ENCODE measurements around the gene DAZAP2. TPM values are rescaled to one million over a fixed set of nuclear protein-coding genes. Genes with fewer than 3 reads are reported as not detected.
A peak's percentile ranks its signal among the peaks of the same experiment; 100 is the strongest.

The DAZAP2 gene
- total RNA-seq, 2 experiments from 2014 or later: 106 to 107 TPM

DNA sequence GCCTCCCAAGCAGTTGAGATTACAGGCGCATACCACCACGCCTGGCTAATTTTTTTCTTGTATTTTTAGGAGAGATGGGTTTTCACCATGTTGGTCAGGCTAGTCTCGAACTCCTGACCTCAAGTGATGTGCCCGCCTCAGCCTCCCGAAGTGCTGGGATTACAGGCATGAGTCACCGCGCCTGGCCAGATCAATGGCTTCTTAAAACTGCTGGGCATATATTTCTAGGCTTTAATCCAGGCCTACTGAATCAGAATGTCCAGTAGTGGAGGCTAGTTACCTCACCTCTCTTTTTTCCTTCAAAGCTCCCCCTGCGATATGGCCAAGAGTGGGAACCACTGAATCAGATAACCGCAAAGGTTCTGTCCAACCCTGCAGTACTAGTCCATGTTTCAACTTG lies 37.8 kb upstream of the DAZAP2 start:
- CTCF ChIA-PET: no interaction called here
- DNase-seq: no peak
- no peak overlapping the region for H3K4me3 Mint-ChIP-seq
- intact Hi-C loops (cut with micrococcal nuclease): no loop called here
- no peaks in the 10 kb centered on the region for H3K36me3 Mint-ChIP-seq (ENCODE audit: low read depth)
- no peaks in the 10 kb centered on the region for H3K27me3 Mint-ChIP-seq (ENCODE audit: low read depth)
- no peaks in the 10 kb centered on the region for H3K9me3 Mint-ChIP-seq
- H3K4me1 Mint-ChIP-seq (ENCODE audit: low read depth): peaks cover 16% of the 10 kb centered on the region
- no peak overlapping the region for H3K27ac Mint-ChIP-seq

DNA sequence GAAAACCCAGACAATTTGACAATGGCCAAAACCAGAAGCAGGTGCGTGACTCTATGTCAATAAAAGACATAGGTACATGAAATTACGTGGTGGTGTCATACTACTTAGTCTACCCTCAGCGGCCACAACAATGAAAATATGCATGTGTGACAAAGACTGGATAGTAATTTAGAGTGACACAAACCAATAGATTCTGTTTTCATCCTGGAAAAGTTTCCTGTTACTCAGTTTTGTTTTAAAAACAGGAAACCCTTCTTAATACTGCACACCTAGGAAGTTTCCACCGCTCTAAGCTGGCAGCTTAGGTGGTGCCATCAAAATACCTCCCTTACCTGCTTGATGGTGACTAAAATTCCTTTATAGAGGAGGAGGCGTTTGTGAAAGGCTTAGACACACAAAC lies 35.9 kb upstream of the DAZAP2 start:
- H3K4me3 Mint-ChIP-seq: no peak overlapping the region
- CTCF ChIA-PET: no interaction called here
- H3K9me3 Mint-ChIP-seq: no peaks in the 10 kb centered on the region
- no peaks in the 10 kb centered on the region for H3K27me3 Mint-ChIP-seq (ENCODE audit: low read depth)
- intact Hi-C loops (cut with micrococcal nuclease): no loop called here
- H3K36me3 Mint-ChIP-seq (ENCODE audit: low read depth): no peaks in the 10 kb centered on the region
- peak; percentile 49 for DNase-seq
- peaks cover 16% of the 10 kb centered on the region for H3K4me1 Mint-ChIP-seq (ENCODE audit: low read depth)
- H3K27ac Mint-ChIP-seq: peak overlapping the region; percentile 57

DNA sequence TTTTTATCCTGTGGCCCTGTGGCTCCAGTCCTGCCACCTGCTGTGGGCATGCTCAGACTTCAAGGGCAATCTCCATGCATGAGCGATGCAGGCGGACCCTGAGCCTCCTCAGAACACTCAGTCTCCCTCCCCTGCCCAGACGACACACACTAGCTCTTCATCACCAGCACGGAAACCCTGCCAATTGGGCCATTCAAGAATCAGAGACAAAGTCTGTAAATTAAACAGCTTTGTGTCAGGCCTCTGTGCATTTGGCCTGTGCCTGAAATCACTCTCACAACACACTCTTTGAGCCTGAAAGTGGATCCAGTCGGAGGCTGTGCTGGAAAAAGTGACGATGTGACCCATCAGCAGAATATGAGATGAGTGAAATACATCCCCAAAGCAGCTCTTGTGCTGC lies 33.3 kb upstream of the DAZAP2 start:
- Mint-ChIP-seq H3K27me3 (ENCODE audit: low read depth) (no peaks in the 10 kb centered on the region), H3K27ac (no peak overlapping the region), H3K9me3 (no peaks in the 10 kb centered on the region), H3K4me3 (no peak overlapping the region), H3K4me1 (ENCODE audit: low read depth) (peaks cover 16% of the 10 kb centered on the region), H3K36me3 (ENCODE audit: low read depth) (no peaks in the 10 kb centered on the region)
- CTCF ChIA-PET: interaction anchor here (1.3 kb wide), 1 partner anchor 13 kb away, joined by 3 read pairs; the partner anchor contains the start of gene POU6F1
- no peak for DNase-seq
- intact Hi-C loops (cut with micrococcal nuclease): no loop called here

DNA sequence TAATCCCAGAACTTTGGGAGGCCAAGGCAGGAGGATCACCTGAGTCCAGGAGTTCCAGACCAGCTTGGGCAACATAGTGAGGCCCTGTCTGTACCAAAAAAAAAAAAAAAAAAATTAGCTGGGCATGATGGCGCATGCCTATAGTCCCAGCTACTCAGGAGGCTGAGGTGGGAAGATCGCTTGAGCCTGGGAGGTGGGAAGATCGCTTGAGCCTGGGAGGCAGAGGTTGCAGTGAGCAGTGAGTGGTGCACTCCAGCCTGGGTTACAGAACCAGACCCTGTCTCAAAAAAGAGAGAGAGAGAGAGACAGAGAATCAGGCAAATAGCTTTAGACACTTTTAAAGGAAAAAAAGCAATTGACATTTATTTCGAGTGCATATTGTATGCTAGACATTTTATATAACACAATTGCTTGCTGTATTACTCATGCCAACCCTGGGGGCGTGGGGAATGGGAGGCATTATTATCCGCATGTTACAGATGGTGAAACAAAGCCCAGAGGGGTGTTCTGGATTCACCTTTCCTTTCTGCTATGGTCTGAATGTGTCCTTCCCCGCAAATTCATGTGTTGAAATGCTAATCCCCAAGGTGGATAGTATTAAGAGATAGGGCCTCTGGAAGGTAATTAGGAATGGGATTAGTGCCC lies 30.5 kb upstream of the DAZAP2 start:
- H3K36me3 Mint-ChIP-seq (ENCODE audit: low read depth): no peaks in the 10 kb centered on the region
- H3K27me3 Mint-ChIP-seq (ENCODE audit: low read depth): no peaks in the 10 kb centered on the region
- CTCF ChIA-PET: no interaction called here
- no peak overlapping the region for H3K27ac Mint-ChIP-seq
- intact Hi-C loops (cut with micrococcal nuclease): no loop called here
- H3K9me3 Mint-ChIP-seq: no peaks in the 10 kb centered on the region
- no peak overlapping the region for H3K4me3 Mint-ChIP-seq
- no peak for DNase-seq
- H3K4me1 Mint-ChIP-seq (ENCODE audit: low read depth): peaks cover 9% of the 10 kb centered on the region

DNA sequence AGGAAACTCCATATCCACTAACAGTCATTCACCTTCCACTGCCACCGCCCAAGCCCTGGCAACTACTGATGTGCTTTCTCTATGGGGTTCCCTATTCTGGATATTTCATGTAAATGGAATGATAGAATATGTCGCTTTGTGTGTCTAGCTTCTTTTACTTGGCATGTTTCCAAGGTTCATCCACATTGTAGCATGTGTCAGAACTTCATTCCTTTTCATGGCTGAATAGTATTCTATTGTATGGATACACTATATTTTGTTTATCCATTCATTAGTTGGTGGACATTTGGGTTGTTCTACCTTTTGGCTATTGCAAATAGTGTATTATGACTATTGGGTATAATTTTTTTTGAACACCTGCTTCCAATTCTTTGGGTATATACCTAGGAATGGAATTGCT lies 29.4 kb upstream of the DAZAP2 start:
- H3K36me3 Mint-ChIP-seq (ENCODE audit: low read depth): no peaks in the 10 kb centered on the region
- intact Hi-C loops (cut with micrococcal nuclease): no loop called here

DNA sequence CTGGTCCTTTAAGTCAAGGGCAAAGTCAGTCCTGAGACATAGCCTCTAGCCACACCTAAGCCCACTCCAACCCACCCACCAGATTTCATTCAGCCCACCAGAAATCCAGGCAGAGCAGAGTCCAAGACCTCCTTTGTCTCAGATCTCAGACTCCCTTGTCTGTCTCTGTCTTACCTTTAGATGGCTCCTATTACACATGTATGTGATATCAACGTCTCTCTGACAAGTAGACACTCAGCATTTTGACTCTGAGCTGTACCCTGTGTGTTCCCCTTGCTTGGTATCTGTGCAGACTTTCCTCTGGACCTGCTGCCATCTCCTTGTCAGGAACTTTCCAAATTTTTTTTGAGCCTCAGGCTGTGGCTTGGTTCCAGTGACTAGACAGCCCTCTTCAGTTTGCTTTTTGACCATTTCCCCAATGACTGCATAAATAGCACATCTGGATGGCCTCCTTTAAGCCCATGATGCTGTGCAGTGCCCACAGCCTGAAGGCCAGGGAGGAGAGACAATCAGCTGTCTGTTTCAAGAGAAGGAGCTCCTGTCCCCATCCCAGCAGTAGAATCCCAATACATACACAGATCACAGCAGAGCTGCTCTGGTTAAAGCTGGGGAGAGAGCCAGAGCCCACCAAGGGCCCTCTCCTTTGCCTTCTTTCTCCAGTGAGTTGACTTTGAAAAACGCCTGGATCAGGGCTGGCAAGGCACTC lies 27.8 kb upstream of the DAZAP2 start:
- no peaks in the 10 kb centered on the region for H3K4me1 Mint-ChIP-seq (ENCODE audit: low read depth)
- H3K9me3 Mint-ChIP-seq: no peaks in the 10 kb centered on the region

More for the DNA sequence above, 29.4 kb upstream of the DAZAP2 start:
- Mint-ChIP-seq H3K4me1 (ENCODE audit: low read depth) (no peaks in the 10 kb centered on the region), H3K9me3 (no peaks in the 10 kb centered on the region), H3K27ac (no peak overlapping the region), H3K4me3 (no peak overlapping the region), H3K27me3 (ENCODE audit: low read depth) (no peaks in the 10 kb centered on the region)
- no peak for DNase-seq
- CTCF ChIA-PET: no interaction called here

DNA sequence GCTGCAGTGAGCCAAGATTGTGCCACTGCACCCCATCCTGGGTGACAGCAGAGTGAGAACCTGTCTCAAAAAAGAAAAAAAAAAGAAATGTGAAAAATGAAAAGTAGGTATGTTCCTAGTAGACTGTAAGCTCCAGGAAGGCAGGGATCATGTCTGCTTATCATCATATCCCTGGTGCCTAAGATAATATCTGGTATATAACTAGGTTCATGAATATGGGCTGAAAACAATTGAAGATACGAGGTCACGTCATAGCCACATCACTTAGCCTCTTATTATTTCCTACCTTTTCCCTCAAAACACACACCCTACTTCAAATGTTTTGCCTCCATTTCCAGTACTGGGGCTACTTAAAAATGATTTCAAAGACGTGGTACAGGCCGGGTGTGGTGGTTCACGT lies 23.7 kb upstream of the DAZAP2 start:
- Mint-ChIP-seq H3K36me3 (ENCODE audit: low read depth) (no peaks in the 10 kb centered on the region), H3K27me3 (ENCODE audit: low read depth) (no peaks in the 10 kb centered on the region), H3K4me3 (no peak overlapping the region), H3K27ac (no peak overlapping the region), H3K4me1 (ENCODE audit: low read depth) (peaks cover 15% of the 10 kb centered on the region), H3K9me3 (no peaks in the 10 kb centered on the region)
- CTCF ChIA-PET: no interaction called here
- no peak for DNase-seq
- intact Hi-C loops (cut with micrococcal nuclease): loop anchor here (10.0 kb wide), 1 partner anchor 450 kb away; the partner anchor contains the start of gene ATF1

More for the DNA sequence above, 27.8 kb upstream of the DAZAP2 start:
- intact Hi-C loops (cut with micrococcal nuclease): loop anchor here (10.0 kb wide), 1 partner anchor 446 kb away; the partner anchor contains the start of gene ATF1
- Mint-ChIP-seq H3K36me3 (ENCODE audit: low read depth) (no peaks in the 10 kb centered on the region), H3K4me3 (no peak overlapping the region), H3K27ac (no peak overlapping the region), H3K27me3 (ENCODE audit: low read depth) (no peaks in the 10 kb centered on the region)
- CTCF ChIA-PET: interaction anchor here (0.6 to 1.1 kb wide), 2 partner anchors 130 to 137 kb away, joined by 3 to 5 read pairs; no protein-coding TSS in a partner anchor
- no peak for DNase-seq

DNA sequence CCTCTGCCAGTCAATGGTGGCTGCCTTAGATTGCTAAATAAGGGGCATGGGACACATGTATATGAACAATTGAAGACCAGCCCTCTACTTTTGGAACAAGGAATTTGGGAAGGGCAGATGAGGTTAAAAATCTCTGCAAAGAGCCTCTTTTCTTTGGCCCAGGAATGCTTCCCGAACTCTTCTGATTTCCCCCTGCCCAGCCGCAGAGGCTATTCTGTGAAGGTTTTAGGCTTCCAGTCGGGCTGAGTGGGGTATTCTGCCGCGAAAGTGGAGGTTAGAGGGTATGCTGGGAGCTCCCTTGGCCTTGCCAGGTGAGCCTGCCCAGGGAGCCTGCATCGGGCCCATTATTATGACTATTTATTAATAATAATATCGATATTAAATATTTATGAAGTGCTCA lies 22.0 kb upstream of the DAZAP2 start:
- no peak for DNase-seq
- no peaks in the 10 kb centered on the region for H3K9me3 Mint-ChIP-seq
- no peaks in the 10 kb centered on the region for H3K27me3 Mint-ChIP-seq (ENCODE audit: low read depth)
- peaks cover 15% of the 10 kb centered on the region for H3K4me1 Mint-ChIP-seq (ENCODE audit: low read depth)
- CTCF ChIA-PET: interaction anchor here (1.2 to 1.8 kb wide), 2 partner anchors 31 to 169 kb away, joined by 4 to 8 read pairs; partner anchors contain the start of gene LETMD1
- peak overlapping the region; percentile 53 for H3K27ac Mint-ChIP-seq
- intact Hi-C loops (cut with micrococcal nuclease): loop anchor here (10.0 kb wide), 1 partner anchor 452 kb away; the partner anchor contains the start of gene ATF1
- no peaks in the 10 kb centered on the region for H3K36me3 Mint-ChIP-seq (ENCODE audit: low read depth)
- H3K4me3 Mint-ChIP-seq: peak overlapping the region; percentile 57

DNA sequence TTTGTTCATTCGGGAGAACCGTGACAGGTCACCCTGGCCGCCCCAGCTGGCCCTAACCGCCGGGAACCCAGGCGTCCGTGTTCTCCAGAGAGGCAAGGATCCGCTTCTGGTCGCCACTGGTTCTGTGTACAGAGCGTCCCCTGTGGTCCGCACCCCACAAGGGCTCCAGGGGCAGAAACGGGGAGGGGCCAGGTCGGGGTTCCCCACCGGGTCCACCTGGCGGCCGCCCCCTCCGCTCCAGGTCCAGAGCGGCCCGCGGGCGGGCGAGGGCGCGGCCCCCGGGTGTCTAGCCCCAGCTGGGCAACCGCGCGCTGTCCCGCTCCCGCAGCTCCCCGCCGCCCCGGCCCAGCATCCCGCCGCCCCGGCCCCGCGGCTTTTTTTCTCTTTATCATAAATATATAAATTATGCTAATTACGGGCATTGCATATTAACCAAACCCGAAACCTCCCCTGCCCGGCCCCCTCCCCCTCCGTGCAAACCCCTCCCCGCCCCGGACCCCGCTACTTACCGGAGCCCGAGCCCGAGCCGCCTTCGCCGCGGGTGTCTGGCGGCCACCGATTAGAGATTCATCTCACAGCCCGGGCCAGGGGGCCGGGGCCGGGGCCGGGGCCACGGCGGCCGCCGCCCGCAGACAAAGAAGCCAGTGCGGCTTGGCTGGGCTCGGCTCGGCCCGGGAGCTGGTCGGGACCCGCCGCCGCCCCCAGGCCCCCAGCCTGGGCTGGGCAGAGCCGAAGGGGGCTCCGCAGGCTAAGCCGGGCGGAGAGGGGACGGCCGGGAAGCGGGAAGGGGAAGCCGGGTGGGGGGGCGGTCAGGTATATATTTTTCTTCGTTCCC lies 21.3 kb upstream of the DAZAP2 start:
- DNase-seq: peak; percentile 54
- H3K36me3 Mint-ChIP-seq (ENCODE audit: low read depth): no peaks in the 10 kb centered on the region
- H3K9me3 Mint-ChIP-seq: no peaks in the 10 kb centered on the region
- intact Hi-C loops (cut with micrococcal nuclease): loop anchor here (10.0 kb wide), 1 partner anchor 453 kb away; the partner anchor contains the start of gene ATF1
- peak overlapping the region; percentile 75 for H3K4me3 Mint-ChIP-seq
- no peak overlapping the region for H3K27ac Mint-ChIP-seq
- no peaks in the 10 kb centered on the region for H3K27me3 Mint-ChIP-seq (ENCODE audit: low read depth)
- H3K4me1 Mint-ChIP-seq (ENCODE audit: low read depth): peaks cover 15% of the 10 kb centered on the region
- CTCF ChIA-PET: interaction anchor here (0.7 to 1.8 kb wide), 8 partner anchors 12 to 232 kb away, joined by 3 to 8 read pairs (median 4); partner anchors contain the start of gene LETMD1

DNA sequence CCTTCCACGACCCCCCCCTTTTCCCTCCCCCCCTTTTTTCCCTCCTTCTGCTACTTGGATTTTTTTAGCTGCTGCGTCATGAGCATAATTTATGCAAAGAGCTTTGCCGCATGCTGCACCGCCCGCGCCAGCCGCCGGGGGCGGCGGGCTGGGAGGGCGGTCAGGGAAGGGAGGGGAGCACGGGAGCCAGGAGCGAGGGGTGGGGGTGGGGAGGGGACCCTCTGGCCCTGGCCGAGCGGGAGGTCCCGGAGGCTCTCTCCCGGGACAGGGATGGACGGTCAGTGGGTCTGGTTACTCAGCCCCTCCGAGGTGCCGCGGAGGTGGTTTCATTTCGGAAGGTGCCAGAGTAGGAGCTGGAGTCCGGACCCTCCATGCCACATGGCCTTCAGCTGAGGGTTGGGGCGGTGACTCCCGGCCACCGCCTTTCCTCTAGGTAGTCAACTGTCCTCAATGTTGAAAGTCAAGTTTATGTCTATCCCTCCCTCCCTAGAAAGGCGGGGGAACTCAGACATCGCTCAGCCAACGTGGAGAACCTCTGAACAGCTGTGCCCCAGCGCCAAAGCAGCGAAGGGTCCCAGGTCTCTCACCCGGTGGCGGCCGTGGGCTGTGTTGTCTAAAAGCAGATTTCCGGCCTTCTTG lies 20.5 kb upstream of the DAZAP2 start, which contains the start of gene POU6F1:
POU6F1 (minus strand) TSS at position 95 of the 639 bp plus-strand sequence. CDS start 11,226 bp downstream, outside the sequence.
- H3K4me1 Mint-ChIP-seq (ENCODE audit: low read depth): peaks cover 15% of the 10 kb centered on the region
- DNase-seq: peak; percentile 72
- no peaks in the 10 kb centered on the region for H3K36me3 Mint-ChIP-seq (ENCODE audit: low read depth)
- peak within 1 kb of the TSS; percentile 75 for H3K4me3 Mint-ChIP-seq
- intact Hi-C loops (cut with micrococcal nuclease): loop anchor here (1.0 to 10.0 kb wide), 6 partner anchors 20 to 818 kb away; partner anchors contain the start of genes ATF1, CSRNP2, DAZAP2 and LARP4
- CTCF ChIA-PET: interaction anchor here (0.6 to 1.8 kb wide), 9 partner anchors 12 to 233 kb away, joined by 3 to 8 read pairs (median 3); partner anchors contain the start of gene LETMD1
- H3K27ac Mint-ChIP-seq: peak within 1 kb of the TSS; percentile 84
- no peaks in the 10 kb centered on the region for H3K9me3 Mint-ChIP-seq
- H3K27me3 Mint-ChIP-seq (ENCODE audit: low read depth): no peaks in the 10 kb centered on the region

DNA sequence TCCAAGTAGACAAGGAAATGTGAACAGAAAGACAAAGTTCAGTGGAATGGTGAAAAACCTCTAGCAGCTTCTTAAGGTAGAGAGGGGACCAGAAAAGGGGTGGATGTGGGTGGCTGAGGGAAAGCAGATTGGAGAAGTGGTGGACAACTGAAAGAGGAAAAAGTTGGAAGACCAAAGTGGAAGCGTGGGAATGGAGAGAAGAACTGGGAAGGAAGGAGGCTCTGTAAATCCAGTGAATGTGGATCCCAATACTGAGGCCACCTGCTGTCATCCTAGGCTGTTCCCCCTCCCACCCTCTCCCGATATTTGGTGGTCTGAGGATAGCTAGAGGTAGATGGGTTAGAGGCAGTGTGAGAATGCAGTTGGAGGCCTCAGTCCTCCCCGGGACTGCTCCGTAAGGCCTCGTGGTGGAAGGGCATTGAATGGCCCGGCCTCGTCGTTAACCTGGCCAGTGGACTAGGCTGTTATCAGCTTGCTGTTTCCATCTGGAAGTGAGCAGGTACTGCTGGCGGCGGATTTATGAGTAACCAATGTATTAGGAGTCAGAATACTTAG lies 19.9 kb upstream of the DAZAP2 start:
- H3K27me3 Mint-ChIP-seq (ENCODE audit: low read depth): no peaks in the 10 kb centered on the region
- intact Hi-C loops (cut with micrococcal nuclease): loop anchor here (1.0 to 10.0 kb wide), 6 partner anchors 20 to 818 kb away; partner anchors contain the start of genes ATF1, CSRNP2, DAZAP2 and LARP4
- H3K4me3 Mint-ChIP-seq: peak overlapping the region; percentile 75
- CTCF ChIA-PET: interaction anchor here (0.6 to 1.4 kb wide), 5 partner anchors 11 to 233 kb away, joined by 3 to 6 read pairs (median 3); no protein-coding TSS in a partner anchor
- no peak for DNase-seq
- H3K27ac Mint-ChIP-seq: peak overlapping the region; percentile 84
- no peaks in the 10 kb centered on the region for H3K9me3 Mint-ChIP-seq
- H3K36me3 Mint-ChIP-seq (ENCODE audit: low read depth): no peaks in the 10 kb centered on the region
- H3K4me1 Mint-ChIP-seq (ENCODE audit: low read depth): peaks cover 15% of the 10 kb centered on the region

Measured in activated naive CD4-positive, alpha-beta T cell treated with anti-CD3 and anti-CD28 coated beads for 36 hours (primary cell).